Measurements from ENCODE around the gene RNASE4.

GRCh38 chr14:20734430-20734806, 50.1 kb downstream of the RNASE4 start:
- no peak for TF ChIP-seq CTCF (conservative IDR thresholded peaks at IDR 0.05; ENCODE audit: low read depth in 2 of 2)
- no peak for TF ChIP-seq JUNB (IDR thresholded peaks at IDR 0.05; ENCODE audit: unreplicated experiment)
- TF ChIP-seq POLR2AphosphoS5 (IDR thresholded peaks at IDR 0.05; ENCODE audit: low read depth), result no peak
- no peak for TF ChIP-seq EZH2 (IDR thresholded peaks at IDR 0.05; ENCODE audit: low read depth, unreplicated experiment)
- no peak for TF ChIP-seq EZH2phosphoT487 (IDR thresholded peaks at IDR 0.05; ENCODE audit: unreplicated experiment)
- no peak for TF ChIP-seq CREB1 (CRISPR knock-in tag; IDR thresholded peaks at IDR 0.05; ENCODE audit: low read depth)
- TF ChIP-seq ETS1 (IDR thresholded peaks at IDR 0.05), result no peak
- no peak for TF ChIP-seq STAT1 (IDR thresholded peaks at IDR 0.05; ENCODE audit: unreplicated experiment)
